Chondrocyte (in vitro differentiated cells): ENCODE measurements around the gene DDX10. TPM values are rescaled to one million over a fixed set of nuclear protein-coding genes. Genes with fewer than 3 reads are reported as not detected.

Experiments
- DNase-seq: peaks from one replicate; pipeline ENCODE4 v3.0.0; 2021; ENCODE audit warnings: mixed read lengths, low spot score
- H3K27ac Mint-ChIP-seq: one replicate; pipeline ENCODE4 v1.8.0; 2021; ENCODE audit warnings: mild to moderate bottlenecking, moderate library complexity, mixed read lengths; ENCODE audit not compliant: unreplicated experiment
- H3K27me3 Mint-ChIP-seq: 2 replicates; pipeline ENCODE4 v1.8.0; 2021; ENCODE audit warnings: low read depth, mixed read lengths
- H3K36me3 Mint-ChIP-seq: 2 replicates; pipeline ENCODE4 v1.8.0; 2021; ENCODE audit warnings: low read depth, mixed read lengths
- H3K4me1 Mint-ChIP-seq: 2 replicates; pipeline ENCODE4 v1.8.0; 2021; ENCODE audit warnings: low read depth, mild to moderate bottlenecking, mixed read lengths
- H3K4me3 Mint-ChIP-seq: one replicate; pipeline ENCODE4 v1.8.0; 2021; ENCODE audit warnings: mild to moderate bottlenecking, moderate library complexity, mixed read lengths; ENCODE audit not compliant: unreplicated experiment
- H3K9me3 Mint-ChIP-seq: 2 replicates; pipeline ENCODE4 v1.8.0; 2021; ENCODE audit warnings: low read depth, mixed read lengths
- CTCF ChIP-seq: fragments of 200-600 bp; sonication (generic); IDR thresholded peaks from 2 replicates; pipeline ENCODE4 v1.5.0; 2021; ENCODE audit warnings: antibody characterized with exemption, mild to moderate bottlenecking, moderate library complexity
- total RNA-seq: library from RNA; stranded (reverse); gene quantifications from 3 replicates; pipeline ENCODE4 v1.2.1, GENCODE V29; 2021

The DDX10 gene
- total RNA-seq, 1 donor from 2014 or later: 25.3 TPM

DNA sequence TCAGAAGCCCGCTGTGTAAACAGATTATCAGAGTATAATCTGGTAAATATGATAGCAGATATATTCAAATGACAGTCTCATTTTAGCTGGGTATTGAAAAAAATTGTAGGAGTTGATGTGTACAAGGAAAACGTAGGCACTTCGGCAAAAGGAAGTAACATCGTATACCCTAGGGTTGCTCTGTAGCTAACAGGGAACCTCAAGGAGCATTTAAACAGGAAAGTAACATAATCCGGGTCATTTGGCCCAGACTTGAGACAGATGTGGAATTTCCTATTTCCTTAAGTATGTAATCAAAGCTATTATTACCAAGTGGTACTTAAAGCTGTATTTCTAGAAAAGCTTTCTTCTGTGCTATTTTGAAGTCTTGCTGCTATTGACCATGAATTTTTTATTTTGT lies 215.6 kb downstream of the DDX10 start:
- H3K9me3 Mint-ChIP-seq: peaks cover 3% of the 10 kb centered on the region
- H3K27ac Mint-ChIP-seq: no peak overlapping the region
- TF ChIP-seq CTCF: no peak
- H3K27me3 Mint-ChIP-seq: no peaks in the 10 kb centered on the region
- DNase-seq: no peak
- H3K4me1 Mint-ChIP-seq: peaks cover 33% of the 10 kb centered on the region
- no peak overlapping the region for H3K4me3 Mint-ChIP-seq
- H3K36me3 Mint-ChIP-seq: no peaks in the 10 kb centered on the region

DNA sequence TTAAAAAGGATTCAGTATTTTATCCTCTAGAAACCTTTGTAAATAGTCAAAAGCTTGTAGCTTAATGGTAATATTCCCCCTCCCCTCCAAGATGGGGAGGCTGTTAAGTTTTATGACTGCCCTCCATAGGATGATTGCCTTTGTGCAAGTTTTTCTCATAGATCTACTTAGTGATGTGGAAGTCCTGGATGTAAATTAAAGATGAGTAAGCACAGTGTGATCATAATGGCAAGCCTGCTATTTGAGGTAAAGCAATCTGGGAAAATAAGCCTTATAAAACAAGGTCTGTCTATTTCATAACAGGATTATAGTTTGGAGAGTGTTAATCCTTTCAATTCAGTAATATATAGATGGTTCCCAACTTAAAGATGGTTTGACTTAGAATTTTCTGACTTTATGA lies 216.3 kb downstream of the DDX10 start:
- H3K27ac Mint-ChIP-seq: peak overlapping the region; percentile 18
- DNase-seq: no peak

DNA sequence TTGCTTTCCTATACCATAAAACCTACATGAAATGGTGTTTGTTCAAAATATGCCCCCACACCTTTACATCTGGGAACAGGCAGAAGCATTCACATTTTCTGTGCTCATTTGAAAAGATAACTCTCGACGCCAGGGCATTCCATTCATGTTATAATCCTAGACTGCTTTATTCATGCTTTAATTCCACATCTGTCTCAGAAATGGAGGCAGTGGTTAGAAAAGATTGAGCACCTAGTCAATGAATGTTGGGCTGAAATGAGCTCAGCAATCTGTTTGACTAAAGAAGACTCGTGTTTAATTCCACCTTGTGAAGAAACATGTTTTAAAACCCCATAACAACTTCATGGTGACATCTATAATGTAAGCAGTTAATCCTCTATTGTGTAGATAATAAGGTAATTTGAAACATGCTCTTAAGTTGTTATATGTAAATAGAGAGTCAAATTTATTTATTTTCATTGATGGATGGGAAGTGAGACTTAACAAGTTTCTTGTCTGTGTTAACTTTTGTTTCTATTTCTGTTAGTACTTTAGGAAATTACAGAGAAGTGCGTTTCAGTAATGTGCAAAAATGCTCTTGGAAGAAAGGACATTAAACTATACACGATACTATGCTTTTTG lies 217.5 kb downstream of the DDX10 start:
- TF ChIP-seq CTCF: no peak
- DNase-seq: no peak
- Mint-ChIP-seq H3K27ac (no peak overlapping the region), H3K36me3 (no peaks in the 10 kb centered on the region), H3K4me1 (peaks cover 34% of the 10 kb centered on the region), H3K27me3 (no peaks in the 10 kb centered on the region), H3K4me3 (no peak overlapping the region), H3K9me3 (peaks cover 3% of the 10 kb centered on the region)

More for the DNA sequence above, 216.3 kb downstream of the DDX10 start:
- Mint-ChIP-seq H3K4me3 (no peak overlapping the region), H3K9me3 (peaks cover 3% of the 10 kb centered on the region), H3K27me3 (no peaks in the 10 kb centered on the region), H3K4me1 (peaks cover 35% of the 10 kb centered on the region), H3K36me3 (no peaks in the 10 kb centered on the region)
- no peak for TF ChIP-seq CTCF

DNA sequence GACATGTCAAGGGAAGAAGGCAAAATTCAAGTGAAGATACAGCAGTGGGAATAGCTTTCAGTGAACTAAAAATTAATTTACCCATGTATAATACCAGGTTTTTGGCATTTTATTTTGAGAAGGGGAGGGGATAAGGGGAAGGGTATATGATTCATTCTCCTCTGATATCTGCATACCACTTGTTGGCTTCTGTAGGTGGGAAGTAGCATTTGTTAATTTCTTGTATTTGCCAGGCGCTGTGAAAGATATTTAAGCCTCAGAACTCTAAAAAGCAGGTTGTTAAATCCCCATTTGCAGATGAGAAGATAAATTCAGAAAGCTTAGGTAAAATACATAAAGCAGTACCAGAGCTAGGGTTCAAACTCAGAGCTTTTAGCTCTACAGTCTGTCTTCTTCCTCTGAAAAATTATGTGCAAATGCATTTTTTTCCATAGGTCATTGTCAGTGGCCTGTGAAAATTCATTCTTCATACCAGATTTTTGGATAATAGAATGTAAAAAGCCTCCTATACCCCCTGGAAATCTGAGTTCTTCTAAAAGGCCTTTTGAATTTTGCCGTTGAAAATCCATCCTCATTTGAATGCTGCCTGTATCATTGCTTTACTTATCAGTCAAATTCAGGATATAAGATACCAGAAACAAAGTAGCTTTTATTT lies 221.3 kb downstream of the DDX10 start:
- TF ChIP-seq CTCF: no peak
- Mint-ChIP-seq H3K27me3 (no peaks in the 10 kb centered on the region), H3K4me3 (no peak overlapping the region), H3K4me1 (peaks cover 35% of the 10 kb centered on the region), H3K27ac (peak overlapping the region; percentile 63), H3K9me3 (no peaks in the 10 kb centered on the region), H3K36me3 (no peaks in the 10 kb centered on the region)
- DNase-seq: no peak

GRCh38 chr11:108886660-108887009 lies 221.8 kb downstream of the DDX10 start:
- peak overlapping the region; percentile 63 for H3K27ac Mint-ChIP-seq
- H3K4me3 Mint-ChIP-seq: no peak overlapping the region
- no peak for TF ChIP-seq CTCF
- no peak for DNase-seq
- no peaks in the 10 kb centered on the region for H3K27me3 Mint-ChIP-seq
- no peaks in the 10 kb centered on the region for H3K36me3 Mint-ChIP-seq
- peaks cover 34% of the 10 kb centered on the region for H3K4me1 Mint-ChIP-seq
- no peaks in the 10 kb centered on the region for H3K9me3 Mint-ChIP-seq
